DMS 273 treated with DMSO at 0.1 percent for 48 hours (cell line): ENCODE results near the gene ZDHHC14.

Source experiments
- DNase-seq: peaks from one replicate; lab custom pipeline; 2025; lab: John Stamatoyannopoulos, UW

Gene ZDHHC14

GRCh38 chr6:157534977-157535339, 154.0 kb downstream of the ZDHHC14 start:
- no peak for DNase-seq

- DNase-seq, result no peak
Observed at GRCh38 chr6:157535340-157536222, 154.6 kb downstream of the ZDHHC14 start.

- no peak for DNase-seq
Observed at GRCh38 chr6:157536223-157536545, 155.2 kb downstream of the ZDHHC14 start.

GRCh38 chr6:157537556-157537955, 156.6 kb downstream of the ZDHHC14 start:
- DNase-seq, result no peak

- no peak for DNase-seq
Observed at GRCh38 chr6:157538168-157538567, 157.2 kb downstream of the ZDHHC14 start.

- no peak for DNase-seq
Observed at GRCh38 chr6:157538698-157539097, 157.7 kb downstream of the ZDHHC14 start.

GRCh38 chr6:157539421-157539822, 158.4 kb downstream of the ZDHHC14 start:
- no peak for DNase-seq

- DNase-seq, result no peak
Observed at GRCh38 chr6:157539900-157540752, 159.1 kb downstream of the ZDHHC14 start.

- no peak for DNase-seq
Observed at GRCh38 chr6:157541618-157542413, 160.8 kb downstream of the ZDHHC14 start.

GRCh38 chr6:157542414-157543160, 161.6 kb downstream of the ZDHHC14 start:
- no peak for DNase-seq

GRCh38 chr6:157546321-157546720, 165.3 kb downstream of the ZDHHC14 start:
- DNase-seq, result no peak

- DNase-seq, result no peak
Observed at GRCh38 chr6:157547112-157547511, 166.1 kb downstream of the ZDHHC14 start.

GRCh38 chr6:157548635-157549467, 167.9 kb downstream of the ZDHHC14 start:
- DNase-seq, result no peak

GRCh38 chr6:157549468-157549745, 168.4 kb downstream of the ZDHHC14 start:
- no peak for DNase-seq

- no peak for DNase-seq
Observed at GRCh38 chr6:157550114-157550989, 169.4 kb downstream of the ZDHHC14 start.

- DNase-seq, result no peak
Observed at GRCh38 chr6:157551041-157551832, 170.2 kb downstream of the ZDHHC14 start.

GRCh38 chr6:157552081-157552747, 171.2 kb downstream of the ZDHHC14 start:
- DNase-seq, result no peak

- no peak for DNase-seq
Observed at GRCh38 chr6:157552820-157553485, 172.0 kb downstream of the ZDHHC14 start.
